HS-5 (cell line): ENCODE results near the gene CRYBG3.
"Not testable (repeated sequence)": the region's sequence is repeated elsewhere in the genome, so short reads cannot be mapped to it uniquely, and the experiment has no call there.

Source experiments
- DNase-seq: peaks from one replicate; pipeline ENCODE4 v3.0.0-alpha.2; 2012; ENCODE audit warnings: low read depth

Gene CRYBG3

DNA sequence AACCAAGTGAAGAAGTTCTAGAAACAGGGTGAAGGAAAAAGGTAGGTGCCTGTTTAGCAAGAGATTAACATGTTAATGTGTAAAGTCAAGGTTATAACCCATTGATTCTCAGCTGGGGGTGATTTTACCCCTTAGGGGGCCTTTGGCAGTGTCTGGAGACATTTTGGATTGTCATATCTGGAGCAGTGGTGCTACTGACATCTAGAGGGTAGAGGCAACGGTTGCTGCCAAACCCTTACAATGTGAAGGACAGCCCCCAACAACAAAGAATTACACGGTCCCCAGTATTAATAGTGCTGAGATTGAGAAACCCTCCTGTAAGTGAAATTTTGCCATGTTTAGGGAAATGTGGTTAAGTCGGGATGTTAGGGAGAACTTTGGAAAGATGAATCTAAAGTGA is 74.7 kb downstream of the CRYBG3 start:
- DNase-seq, result no peak

DNA sequence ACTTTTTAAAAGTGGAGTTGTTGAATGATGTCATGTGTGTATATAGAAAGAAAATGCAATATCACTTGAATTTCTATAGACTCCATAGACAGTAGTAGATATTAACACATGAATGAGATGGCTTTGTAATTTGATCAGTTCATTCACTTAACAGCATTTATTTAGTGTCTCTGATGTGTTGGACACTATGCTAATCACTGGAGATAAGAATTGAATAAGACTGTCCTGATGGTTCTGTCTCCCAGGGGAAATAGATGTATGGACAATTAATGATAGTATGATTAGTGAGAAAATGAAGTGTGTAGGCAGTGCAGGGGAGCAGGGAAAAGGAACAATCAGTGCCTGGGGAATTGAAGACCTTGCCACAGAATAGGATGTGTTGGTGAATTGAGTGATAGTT is 77.5 kb downstream of the CRYBG3 start:
- no peak for DNase-seq

DNA sequence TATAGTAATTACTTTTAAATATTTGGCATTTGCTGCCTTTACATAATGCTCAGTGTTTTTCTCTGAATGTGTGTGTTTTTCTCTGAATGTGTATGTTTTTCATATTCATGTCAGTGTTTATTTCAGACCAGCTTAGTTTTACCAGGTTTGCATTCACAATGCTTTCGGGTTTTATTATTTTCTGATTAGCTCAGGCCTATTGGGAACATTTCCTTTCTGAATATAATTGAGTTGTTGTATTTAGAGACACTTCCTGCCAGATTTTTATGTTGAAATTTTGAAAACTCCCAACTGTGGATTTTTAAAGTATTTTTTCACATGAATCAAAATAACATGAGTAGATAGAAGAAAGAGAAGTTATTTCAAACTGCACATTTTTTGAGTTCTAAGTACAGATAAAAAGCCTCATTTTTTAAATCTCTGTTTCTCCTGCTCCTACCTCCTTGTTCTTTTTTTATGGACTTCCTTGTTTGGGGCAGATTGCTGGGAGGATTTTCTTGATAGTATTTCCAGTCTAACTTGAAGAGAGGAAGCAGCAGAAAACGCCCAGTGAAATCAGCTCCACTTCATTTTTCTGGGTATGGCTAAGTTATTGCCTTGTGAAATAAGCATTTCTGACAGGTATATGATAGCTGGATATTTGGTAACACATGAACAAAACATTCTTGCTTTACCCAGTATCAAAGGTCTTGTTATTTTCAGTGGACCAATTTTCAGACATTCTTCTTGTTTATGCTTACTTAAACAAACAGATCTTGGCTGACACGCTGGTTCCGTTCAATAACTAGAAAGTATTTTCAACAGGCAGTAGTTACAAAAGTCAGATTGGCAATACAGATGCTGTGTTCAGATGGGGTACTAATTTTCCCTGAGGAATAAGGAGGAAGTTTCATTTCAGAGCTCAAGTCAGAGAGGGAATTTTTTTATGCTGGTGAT is 79.8 kb downstream of the CRYBG3 start:
- DNase-seq, result no peak

DNA sequence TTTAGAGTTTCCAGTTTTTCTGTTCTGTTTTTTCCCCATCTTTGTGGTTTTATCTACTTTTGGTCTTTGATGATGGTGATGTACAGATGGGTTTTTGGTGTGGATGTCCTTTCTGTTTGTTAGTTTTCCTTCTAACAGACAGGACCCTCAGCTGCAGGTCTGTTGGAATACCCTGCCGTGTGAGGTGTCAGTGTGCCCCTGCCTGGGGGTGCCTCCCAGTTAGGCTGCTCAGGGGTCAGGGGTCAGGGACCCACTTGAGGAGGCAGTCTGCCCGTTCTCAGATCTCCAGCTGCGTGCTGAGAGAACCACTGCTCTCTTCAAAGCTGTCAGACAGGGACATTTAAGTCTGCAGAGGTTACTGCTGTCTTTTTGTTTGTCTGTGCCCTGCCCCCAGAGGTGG is 88.0 kb downstream of the CRYBG3 start:
- DNase-seq, result not testable (repeated sequence)

DNA sequence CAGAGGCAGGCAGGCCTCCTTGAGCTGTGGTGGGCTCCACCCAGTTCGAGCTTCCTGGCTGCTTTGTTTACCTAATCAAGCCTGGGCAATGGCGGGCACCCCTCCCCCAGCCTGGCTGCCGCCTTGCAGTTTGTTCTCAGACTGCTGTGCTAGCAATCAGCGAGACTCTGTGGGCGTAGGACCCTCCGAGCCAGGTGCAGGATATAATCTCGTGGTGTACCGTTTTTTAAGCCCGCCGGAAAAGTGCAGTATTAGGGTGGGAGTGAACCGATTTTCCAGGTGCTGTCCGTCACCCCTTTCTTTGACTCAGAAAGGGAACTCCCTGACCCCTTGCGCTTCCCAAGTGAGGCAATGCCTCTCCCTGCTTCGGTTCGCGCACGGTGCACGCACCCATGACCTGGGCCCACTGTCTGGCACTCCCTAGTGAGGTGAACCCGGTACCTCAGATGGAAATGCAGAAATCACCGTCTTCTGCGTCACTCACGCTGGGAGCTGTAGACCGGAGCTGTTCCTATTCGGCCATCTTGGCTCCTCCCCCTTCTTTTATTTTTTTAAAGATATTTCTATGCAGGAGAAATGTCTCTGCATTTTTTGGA is 88.5 kb downstream of the CRYBG3 start:
- not testable (repeated sequence) for DNase-seq

DNA sequence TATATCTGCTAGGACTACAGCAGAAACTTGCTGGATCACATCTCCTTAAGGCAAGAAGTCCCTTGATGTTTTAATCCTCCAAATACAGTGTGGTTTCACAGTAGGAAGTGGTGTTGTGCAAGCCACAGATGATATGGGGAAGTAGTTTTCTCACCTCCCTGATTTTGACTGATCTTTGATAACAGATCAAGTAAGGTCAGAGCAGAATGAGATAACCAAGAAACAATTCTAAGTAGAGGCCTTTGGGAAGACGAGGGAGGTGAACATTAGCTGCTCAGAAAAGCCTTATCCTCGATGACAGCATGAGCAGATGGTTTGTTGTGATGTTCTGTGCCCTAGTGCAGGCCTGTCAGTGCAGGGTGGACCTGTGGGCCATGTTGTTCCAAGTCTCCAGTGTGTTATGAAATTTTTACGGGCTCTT is 89.1 kb downstream of the CRYBG3 start:
- no peak for DNase-seq

DNA sequence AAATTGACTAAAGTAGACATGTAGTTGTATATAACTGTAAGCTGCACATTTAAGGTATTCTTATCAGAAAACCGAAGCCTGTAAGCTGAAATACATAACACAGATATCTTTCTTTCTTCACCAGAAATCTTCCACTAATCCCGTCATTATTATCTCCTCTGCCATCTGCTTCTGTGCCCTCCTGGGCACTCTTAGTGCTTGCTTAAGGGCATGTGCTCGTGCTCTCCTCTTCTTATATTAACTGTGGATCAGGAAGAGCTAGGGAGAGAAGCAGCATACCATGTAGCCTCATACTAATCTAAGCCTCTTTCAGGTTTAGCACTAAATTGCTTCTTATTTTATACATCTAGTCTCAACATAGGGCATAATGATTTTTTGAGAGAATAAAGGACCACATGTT is 89.6 kb downstream of the CRYBG3 start:
- no peak for DNase-seq

DNA sequence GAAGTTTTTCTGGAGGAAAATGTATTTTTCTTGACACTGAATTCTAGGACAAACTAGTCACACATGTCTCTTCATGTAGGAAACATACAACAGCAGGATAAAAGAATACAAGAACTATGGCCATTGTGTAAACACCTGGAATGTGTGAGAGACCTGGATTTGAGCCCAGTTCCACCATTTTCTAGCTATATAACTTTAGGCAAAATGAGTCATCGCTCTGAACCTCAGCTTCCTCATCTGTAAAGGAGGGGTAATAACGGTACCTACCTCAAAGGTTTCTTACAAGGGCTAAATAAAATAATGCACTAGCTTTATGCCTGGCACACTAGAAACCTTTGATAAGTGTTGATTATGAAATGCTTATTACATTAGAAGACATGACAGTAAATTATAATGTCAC is 92.6 kb downstream of the CRYBG3 start:
- peak; percentile 2 for DNase-seq

DNA sequence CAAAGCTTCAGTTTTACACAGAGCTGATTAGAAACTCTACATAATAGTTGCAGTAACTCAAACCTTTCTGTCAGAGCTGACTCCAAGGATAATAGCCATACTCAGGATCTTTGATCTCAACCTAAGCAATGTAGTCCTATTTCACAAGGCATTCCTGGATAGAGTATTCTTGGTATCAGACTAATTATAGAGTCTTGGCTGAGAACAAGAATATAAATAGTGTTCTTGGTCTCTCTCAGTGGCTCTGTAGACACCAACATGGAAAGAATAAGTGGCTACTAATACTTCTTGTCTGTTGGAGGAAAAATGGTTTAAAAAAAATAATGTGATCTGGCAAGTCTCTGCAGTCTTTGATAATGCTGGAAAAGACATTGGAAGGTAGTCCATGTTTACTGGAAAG is 94.8 kb downstream of the CRYBG3 start:
- DNase-seq, result no peak

DNA sequence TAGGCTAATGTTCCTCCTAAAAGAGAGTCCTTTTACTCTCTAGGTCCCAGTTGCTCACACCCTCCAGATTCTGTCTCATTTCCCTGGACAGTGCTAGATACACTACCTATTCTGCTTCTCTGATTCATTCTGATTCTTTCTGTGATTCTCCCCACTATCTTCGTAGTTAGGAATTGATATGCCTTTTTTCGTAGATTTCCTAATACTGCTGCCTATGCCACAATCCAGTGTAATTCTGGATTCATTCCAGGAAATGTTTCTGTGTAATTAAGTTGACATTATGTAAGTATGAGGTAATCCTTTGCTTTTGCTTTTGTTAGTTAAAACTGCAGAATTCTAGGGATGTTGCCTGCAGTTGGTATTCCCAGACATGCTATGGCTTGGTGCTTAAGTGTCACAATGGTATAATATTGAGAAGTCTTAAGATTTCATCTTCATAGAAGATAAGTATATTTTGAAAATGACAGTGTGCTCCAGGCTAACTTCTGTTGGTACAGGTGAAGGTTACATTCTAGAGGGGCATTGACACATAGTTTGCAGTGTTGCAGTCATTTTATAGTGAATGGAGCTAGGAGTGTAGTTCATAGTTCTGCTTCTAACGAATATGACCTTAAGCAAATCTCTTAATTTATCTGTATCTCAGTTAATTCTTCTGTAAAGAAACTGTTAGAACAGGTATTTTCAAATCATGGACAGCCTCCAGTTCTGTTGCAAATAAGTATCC is 96.2 kb downstream of the CRYBG3 start:
- DNase-seq, result peak; percentile 0

DNA sequence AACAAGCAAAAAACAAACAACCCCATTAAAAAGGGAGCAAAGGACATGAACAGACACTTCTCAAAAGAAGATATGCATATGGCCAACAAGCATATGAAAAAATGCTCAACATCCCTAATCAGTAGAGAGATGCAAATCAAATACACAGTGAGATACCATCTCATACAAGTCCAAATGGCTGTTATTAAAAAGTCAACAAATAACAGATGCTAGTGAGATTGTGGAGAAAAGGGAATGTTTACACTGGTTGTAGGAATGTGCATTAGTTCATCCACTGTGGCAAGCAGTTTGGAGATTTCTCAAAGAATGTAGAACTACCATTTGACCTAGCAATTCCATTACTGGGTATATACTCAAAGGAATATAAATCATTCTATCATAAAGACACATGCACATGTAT is 105.9 kb downstream of the CRYBG3 start:
- DNase-seq, result no peak

DNA sequence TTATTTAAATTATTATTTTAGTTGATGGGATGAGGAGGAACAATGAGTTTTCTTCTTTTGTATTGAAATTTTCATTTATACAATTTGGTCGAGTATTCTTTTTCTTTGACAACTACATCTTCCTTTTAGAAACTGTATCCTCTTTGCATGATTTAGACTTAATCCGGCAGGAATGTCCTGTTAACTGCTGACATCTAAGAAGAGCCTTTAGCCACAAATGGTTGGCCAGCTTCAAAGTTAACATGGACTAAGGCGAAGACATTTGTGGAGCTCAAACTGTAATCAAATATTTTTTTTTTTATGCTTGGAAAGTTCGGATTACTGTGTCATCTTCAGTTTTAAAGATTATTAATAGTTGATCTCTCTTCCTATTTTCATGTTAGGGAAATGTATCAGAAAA is 107.2 kb downstream of the CRYBG3 start:
- no peak for DNase-seq

DNA sequence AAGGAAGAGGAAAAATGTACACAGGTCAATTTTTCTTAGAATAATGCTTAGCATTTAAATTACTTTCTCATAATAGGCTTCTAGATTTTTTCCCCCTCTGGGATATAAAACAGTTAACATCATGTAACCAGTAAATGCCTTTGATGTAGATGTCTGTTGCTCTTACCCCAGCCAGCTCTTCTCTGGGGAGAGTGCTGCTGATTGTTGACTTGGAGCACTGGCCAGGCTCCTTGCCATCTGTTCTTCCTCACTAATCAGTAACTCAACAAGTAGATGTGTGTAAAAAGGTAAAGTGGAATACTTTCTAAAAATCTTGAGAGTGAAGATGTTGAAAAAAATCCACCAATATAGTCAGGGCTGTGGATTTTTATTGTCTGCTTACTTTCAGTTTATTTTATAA is 108.2 kb downstream of the CRYBG3 start:
- no peak for DNase-seq

DNA sequence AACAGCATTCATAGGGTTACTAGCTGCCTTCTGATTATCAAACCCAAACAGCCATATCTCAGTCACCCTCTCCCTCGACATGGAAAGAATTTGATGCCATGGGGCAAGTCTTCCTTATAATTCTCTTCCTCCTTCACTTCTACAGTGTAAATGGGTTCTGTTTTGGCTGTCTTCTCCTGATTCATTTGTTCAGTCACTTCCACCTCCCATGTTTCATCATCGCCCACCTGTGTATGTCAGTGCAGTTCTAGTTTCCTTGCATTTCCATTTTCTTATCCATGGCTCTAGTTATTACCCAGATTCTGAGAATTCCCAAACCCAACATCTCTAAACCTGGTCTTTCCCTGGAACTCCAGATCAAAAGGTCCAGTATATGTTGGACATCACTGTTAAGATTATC is 109.4 kb downstream of the CRYBG3 start:
- no peak for DNase-seq

DNA sequence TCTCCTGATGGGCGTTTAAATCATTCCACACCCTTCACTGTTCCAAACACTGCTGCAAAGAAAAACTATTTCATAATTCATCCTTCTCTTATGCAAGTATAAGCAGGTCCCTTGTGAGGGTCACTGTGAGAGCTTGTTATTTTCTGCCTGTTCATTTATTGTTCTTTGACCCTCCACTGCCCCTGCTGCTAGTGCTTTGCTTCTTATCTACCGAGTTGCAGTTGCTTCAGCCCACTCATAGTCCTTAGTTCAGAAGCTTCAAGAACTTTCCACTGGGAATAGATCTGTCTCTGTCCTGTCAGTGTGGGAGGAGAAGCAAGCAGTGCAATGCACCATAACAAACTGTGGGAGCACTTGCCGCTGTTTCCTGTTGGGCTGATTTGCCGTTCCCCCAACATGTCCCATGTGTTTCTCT is 110.6 kb downstream of the CRYBG3 start:
- no peak for DNase-seq

DNA sequence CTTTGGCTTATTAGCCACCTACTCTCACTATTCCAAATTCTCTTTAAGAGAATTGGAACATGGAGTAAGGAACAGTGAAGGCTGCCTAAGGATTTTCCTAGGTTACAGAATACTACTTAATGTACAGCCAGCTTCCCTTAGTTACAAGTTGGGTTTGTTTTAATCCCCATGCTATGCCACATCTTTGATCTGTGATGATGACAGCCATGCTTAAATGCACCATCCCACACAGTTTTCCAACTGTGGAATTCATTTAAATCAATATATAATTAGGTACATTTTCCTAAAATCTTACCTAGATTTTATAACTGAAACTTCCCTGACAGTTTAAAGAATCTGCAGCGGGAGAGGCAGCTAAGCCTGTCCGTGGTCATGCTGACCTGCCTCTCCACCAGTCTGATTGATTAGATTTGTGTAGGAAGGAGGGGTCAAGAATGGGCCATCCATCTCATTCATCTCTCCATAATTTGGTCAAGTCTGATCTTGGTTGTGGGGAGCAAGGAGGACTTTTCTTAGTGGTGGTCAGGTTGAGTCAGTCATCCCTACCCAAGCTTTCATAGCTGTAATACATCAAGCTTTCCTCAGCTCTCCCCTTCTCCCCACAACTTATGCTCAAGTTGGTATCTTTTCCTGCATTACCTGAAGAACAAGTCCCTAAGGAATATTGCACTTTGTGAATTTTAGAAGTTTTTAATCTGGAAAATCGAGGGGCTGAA is 113.3 kb downstream of the CRYBG3 start:
- no peak for DNase-seq

DNA sequence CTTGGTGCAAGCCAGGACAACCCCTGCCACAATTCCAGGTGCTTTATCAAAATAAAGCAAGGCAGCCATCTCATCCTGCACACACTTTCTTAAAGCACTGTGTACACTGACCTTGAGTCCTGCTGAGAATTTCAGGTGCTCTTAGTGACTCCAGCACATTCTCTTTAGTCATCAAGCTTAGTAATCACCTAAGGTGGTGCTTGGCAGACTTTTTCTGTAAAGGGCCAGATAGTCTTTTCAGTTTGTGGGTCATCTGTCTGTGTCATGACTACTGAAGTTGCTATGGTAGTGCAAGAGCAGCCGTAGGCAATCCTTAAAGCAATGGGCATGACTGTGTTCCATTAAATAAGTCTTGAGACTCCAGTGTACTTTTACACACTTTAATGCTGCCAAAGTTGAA is 114.0 kb downstream of the CRYBG3 start:
- no peak for DNase-seq

DNA sequence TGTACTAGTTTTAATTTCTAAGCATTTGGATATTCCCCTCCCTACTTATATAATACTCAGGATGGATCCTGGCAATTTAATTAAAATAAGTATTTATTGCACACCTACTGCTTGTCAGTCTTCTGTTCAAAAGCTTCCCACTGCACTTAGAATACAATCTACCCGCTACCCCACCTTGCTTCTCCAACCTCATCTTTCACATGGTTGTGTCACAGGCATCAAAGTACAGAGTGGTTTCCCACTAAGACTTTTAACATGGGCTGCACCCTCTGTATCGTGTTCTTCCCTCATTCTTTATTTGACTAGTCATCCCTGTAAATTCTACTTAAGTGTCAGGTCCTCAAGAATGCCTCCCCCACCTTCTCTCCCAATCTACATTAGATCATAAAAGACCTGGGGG is 115.4 kb downstream of the CRYBG3 start:
- no peak for DNase-seq

DNA sequence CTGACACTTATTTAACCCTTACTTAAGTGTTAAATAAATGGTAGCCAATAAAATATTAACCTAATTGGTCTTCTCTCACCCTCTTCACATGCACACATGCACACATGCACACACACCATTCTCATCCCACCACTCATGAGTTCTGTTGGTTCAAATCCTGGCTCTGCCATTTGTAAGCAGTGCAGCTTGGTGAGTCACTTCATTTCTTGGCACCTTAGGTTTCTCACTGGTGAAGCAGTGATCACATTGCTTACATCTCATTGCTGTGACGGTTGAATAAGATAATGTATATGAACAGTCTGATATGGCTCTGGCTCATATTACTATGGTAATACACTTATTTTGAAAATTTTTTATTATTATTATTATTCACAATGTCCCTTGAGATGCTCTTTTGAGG is 116.6 kb downstream of the CRYBG3 start:
- DNase-seq, result no peak

DNA sequence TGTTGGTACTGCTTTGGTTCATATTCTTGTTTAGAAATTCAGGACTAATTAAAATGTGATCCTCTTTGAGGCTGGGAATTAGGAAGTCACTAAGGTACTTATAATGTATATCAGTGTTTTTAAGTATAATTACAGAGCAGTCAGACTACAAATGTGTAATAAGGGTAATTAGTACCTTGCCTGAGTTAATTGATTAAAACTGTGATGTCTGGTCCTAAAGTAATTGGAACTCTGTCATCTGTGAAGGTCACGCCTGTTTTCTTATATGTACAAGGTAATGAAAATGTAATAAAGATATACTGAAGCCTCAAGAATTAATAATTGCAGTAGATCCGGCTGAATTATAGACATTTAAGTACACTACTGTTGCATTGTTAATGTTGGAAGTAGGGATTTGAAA is 117.6 kb downstream of the CRYBG3 start:
- DNase-seq, result no peak

DNA sequence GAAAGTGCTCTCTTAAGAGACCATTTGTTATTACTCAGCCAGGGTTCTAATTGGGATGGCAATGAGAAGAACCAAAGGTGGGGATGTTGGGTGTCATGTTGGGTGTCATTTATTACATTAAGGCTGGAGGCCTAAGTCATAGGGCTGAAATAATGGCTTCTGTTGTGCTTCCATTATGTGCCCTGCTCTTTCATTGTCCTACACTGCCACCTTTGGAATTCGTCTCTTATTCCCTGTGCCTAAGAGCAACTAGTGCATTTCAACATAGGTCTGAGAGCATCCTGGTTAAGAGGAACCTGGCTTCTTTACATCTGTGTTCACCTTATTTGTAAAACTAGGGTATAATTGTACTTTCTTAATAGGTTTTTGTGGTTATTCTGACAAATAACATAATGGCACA is 118.2 kb downstream of the CRYBG3 start:
- no peak for DNase-seq

DNA sequence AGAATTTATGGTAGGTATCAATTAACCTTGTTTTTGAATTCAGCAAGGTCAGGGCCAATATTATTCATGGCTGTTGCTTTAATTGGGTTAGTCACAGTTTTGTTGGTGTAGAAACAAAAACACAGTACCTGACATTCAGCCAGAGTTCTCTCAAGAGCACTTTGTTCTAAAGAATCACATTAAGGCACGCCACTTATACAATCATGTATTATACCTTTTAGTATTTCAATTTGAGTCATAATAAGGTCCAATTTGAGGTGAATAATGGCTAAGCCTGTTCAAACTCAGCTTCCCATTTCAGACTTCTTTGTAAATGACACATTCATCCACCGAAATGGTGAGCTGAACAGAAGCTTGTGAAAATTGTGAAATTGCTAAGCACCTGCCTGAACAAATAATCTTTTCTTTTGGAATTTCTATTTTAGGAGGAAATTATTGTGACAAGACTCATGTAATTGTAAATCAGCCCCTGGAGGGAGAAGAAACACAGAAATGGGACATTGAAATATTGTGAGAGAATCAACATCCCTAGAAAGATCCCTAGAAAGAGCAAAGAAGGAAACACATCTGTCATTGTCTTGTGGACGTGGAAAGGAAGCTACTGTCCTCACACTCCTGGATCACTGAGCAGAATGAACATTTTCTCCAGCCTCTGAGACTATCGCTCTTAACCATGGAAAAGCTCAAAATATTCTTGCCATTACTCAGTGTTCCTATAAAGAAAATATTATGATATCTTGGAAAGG is 121.2 kb downstream of the CRYBG3 start:
- no peak for DNase-seq
